HG03558 (cell line): ENCODE measurements around the gene CFAP20DC.
"Not testable (repeated sequence)": the region's sequence is repeated elsewhere in the genome, so short reads cannot be mapped to it uniquely, and the experiment has no call there.

Source experiments
- ATAC-seq: cut with Tn5 transposase; IDR thresholded peaks from one replicate; pipeline ENCODE4 v1.9.1; 2021; ENCODE audit warnings: moderate number of reproducible peaks; ENCODE audit not compliant: unreplicated experiment; ENCODE audit errors: extremely low read depth

CFAP20DC gene

DNA sequence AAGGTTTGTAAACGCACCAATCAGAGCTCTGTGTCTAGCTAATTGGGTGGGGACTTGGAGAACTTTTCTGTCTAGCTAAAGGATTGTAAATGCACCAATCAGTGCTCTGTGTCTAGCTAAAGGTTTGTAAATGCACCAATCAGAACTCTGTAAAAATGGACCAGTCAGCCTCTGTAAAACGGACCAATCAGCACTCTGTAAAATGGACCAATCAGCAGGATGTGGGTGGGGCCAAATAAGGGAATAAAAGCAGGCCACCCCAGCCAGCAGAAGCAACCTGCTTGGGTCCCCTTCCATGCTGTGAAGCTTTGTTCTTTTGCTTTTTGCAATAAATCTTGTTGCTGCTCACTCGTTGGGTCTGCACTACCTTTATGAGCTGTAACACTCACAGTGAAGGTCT lies 340.8 kb downstream of the CFAP20DC start:
- not testable (repeated sequence) for ATAC-seq

DNA sequence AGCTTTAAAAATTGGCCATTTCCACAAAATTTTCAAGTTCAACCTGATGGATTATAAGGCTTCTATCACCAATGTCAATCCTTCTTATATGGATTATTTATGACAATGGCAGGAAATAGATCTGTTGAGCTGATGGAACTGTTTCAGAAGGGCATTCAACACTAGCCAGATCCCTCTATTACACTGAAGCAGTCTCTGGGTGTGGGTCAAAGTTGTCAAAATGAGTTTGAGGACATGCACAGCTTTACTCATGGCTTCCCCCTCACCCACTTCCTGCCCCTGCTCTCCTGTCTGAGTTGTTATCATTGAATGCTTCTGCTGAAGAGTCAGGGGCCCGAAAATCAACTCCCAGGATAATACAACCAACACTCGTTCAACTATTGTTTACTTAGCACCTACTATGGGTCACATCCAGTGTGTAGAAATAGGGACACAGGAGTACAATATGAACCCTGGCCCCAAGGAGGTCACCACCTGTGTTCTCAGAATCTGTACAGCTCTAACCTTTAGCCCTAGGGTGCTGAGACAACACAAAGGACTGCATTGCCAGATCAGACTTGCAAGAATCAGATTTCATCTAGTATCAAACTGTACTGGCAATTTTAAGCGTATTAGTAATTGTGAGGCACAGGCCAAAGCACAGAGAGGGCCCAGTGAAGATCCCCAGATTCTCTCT lies 341.6 kb downstream of the CFAP20DC start:
- ATAC-seq, result no peak

DNA sequence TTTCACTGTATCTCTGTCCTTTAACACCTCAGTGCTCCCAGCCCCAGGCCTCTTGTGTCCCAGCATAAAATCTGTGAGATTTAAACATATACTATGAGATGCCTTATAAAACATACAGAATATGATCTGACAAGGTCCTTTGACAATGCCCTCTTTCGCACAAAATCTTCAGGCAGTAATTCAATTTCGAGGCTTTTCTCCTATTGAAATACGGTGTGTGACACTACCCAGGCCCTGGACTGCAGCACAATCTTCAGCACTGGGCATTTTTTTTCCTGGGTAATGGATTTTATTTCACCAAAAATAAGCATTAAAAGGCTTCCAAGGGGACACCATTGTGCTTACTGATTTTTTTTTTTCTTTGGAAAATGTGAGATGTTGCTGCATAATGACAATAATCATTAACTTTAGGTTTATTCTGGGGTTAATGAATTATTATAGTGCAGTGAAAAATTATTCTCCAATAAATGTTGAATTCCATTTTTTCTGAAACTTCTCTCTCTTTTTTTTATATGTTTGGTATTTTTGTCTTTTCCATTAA lies 342.4 kb downstream of the CFAP20DC start:
- no peak for ATAC-seq

DNA sequence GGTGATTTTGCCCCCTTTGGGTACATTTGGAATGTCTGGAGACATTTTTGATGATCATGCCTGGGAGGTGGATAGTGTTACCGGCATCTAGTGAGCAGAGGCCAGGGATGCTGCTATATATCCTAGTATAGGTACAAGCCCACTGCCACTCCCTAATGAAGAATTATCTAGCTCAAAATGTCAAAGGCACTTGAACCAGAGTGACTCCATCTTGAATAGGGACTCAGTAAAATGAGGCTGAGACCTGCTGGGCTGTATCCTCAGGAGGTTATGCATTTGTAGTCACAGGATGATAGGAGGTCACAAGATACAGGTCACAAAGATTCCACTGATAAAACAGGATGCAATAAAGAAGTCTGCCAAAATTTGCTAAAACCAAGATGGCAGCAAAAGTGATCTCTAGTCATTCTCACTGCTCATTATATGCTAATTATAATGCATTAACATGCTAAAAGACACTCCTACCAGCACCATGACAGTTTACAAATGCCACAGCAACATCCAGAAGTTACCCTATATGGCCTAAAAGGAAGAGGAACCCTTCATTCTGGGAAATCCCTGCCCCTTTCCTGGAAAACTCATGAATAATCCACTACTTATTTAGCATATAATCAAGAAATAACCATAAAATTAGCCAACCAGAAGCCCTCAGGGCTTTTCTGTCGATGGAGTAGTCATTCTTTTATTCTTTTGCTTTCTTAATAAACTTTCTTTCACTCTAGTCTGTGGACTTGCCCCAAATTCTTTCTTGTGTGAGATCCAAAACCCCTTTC lies 343.2 kb downstream of the CFAP20DC start:
- no peak for ATAC-seq

DNA sequence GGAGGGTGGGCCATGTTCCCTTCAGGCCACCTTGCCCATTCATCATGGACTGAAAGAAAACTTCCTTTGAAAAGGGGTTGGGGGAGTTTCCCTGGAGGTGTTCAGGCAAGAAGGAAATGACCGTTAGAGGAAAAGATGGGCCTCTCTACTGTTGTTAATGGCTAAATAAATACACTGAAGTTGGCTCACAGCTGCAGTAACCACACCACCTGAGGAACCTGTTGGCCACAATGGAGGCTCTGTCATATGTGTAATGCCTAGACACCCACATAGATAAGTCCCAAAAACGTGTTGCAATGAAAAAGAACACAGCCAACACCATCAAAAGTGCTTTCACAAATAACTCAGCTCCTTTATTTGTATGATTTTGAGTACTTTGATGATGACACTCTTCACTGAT lies 345.1 kb downstream of the CFAP20DC start:
- ATAC-seq, result no peak

DNA sequence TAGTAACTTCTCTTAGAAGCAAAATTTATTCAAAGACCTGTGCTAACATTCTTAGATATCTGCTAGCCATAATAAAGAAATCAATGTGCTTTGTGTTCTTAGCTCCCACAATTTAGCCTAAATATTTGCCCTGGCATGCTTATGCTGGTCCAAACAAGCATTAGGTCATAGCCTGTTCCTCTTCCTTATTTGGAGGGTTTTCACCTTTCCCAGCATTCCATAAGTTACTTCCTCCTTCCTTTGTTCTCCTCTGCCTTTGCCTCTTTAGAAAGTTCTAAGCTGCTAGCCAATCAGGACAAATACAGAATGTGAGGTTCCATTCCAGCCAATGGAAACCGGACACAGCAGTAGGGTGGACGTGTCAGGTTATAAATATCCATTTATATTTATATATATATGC lies 345.5 kb downstream of the CFAP20DC start:
- ATAC-seq, result not testable (repeated sequence)

DNA sequence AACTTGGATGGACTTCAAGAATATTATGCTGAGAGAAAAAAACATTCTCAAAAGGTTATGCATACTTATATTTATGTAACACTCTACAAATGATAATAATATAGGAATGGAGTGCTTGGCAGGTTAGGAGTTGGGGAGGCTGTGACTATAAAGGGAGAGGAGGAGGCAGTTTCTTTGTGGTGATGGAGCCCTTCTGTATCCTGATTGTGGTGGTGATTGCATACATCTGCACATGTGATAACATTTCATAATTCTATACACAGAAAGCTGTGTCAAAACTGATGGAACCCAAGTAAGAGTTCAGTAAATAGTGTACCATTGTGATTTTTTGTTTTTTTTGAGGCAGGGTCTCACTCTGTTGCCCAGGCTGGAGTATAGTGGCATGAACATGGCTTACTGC lies 351.6 kb downstream of the CFAP20DC start:
- ATAC-seq, result no peak

DNA sequence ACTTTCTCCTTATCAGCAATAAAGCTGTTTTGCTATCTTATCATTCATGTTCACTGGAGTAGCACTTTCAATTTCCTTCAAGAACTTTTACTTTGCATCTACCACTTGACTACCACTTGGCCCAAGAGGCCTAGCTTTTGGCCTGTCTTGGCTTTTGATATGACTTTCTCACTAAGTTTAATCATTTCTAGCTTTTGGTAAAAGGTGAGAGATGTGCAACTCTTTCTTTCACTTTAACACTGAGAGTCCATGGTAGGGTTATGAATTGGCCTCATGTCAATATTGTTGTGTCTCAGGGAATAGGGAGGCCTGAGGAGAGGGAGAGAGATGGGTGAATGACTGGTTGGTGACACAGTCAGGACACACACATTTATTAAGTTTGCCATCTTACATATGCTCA lies 352.3 kb downstream of the CFAP20DC start:
- ATAC-seq, result no peak

DNA sequence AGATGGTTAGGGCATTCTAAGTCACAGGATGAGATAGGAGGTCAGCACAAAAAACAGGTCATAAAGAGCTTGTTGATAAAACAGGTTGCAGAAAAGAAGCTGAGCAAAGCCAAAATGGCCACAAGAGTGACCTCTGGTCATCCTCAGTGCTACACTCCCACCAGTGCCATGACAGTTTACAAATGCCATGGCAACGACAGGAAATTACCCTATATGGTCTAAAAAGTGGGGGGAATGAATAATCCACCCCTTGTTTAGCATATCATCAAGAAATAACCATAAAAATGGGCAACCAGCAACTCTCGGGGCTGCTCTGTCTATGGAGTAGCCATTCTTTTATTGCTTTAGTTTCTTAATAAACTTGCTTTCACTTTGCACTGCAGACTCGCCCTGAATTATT lies 353.0 kb downstream of the CFAP20DC start:
- ATAC-seq, result not testable (repeated sequence)

DNA sequence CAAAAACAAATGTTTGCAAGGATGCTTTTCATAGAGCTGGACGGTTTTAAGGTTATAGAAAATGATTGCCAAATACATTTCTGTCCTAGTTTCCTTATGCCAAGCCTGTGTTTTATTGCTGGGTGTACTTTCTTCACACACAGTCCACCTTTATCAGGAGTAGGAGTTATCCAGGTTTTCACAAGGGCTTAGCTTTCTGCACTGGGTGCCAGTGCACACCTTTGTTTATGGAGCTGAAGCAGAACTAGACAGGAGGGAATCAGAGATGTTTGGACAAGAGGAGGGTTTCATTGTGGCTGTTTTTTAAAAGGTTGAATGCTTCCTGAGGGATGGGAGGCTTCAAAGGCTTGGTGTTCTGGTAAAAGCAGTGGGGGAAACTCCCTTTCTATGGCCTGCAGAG lies 353.7 kb downstream of the CFAP20DC start:
- ATAC-seq, result no peak

DNA sequence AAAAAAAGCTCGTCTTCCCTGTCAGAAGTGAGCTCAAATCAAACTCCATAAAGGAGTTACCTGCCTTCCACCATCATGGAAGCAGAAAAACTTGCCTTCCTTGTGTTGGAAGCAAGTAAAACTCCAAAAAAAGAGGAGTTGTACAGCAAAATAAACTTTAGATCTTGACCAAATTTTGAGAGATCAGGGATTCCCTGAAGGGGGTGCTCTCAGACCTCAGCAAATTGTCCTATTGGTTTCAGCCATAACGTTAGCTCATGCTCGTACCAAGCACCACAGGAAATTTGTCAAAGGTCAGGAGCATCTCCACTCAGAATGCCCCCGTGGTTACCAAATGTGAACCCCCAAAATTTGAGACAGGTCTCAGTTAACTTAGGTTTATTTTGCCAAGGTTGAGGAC lies 354.5 kb downstream of the CFAP20DC start:
- not testable (repeated sequence) for ATAC-seq

DNA sequence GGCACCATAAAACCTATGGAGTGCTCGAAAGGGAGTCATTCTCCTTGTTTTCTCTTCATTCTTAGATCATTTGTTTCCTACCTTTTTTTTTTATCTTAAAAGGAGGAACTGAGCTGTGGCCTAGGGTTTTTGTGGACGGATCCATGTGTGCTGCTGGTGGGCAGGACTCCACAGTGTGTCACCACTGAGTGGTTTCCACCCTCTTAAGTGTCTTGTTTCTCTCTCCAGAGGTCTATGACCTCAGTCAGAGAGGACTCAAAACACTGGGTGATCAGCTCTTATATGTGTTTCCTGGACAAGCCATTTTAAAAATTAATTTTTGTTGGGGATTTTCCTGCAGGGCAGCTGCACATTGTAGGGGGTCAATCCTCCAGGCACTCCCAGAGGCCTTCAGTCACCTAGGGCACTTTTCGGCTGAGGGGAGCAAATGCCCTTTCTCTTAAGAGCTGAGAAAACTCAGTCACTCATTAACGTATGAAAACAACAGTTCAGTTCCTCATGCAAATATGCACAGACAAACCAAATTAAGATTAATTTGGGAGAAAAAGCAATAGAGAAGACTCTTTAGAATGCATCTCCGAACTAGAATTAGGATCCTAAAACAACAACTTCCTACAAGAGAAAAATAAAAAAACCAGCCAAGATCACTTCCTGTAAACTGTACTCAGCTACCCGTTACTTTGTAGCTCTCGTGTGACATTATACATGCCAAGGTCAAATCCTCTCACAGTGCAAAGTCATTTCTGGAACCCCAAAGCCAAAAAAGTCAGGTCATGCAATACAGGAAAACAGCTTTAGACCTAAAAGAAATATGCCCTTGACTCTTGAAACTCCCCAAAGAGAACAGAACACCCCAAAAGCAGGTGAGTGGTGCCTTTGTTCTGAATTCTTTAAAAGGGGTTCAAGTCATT lies 355.6 kb downstream of the CFAP20DC start:
- ATAC-seq, result no peak

DNA sequence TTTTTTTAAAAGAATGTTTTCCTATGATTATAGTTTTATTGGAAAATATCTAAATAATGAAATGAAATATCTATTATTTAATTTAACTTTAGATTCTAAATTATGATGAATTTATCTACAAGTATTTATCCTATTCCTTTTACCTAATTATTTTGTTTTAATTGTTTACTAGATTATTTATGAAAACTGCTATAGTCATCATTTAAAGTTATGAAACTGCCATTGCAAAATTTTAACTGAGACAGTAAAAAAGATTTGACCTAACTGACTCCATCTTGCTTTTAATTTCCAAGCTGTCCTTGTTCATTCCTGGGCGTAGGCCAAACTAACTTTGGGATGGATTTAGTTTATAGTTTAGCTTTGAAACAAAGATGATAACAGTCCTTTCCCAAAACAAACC lies 357.3 kb downstream of the CFAP20DC start:
- ATAC-seq, result no peak
